Brain microvascular endothelial cell (primary cell): ENCODE data around the gene SCN5A.

Experiments used
- DNase-seq: peaks from one replicate; pipeline ENCODE4 v3.0.0-alpha.2; 2020
- H3K27ac ChIP-seq: fragments of 250-450 bp; sonication (Bioruptor Pico); 2 replicates; pipeline ENCODE4 v1.5.1; 2020; ENCODE audit warnings: mild to moderate bottlenecking, moderate library complexity
- H3K27me3 ChIP-seq: fragments of 250-450 bp; sonication (Bioruptor Pico); replicated peaks from 2 replicates; pipeline ENCODE4 v1.5.1; 2020; ENCODE audit warnings: mild to moderate bottlenecking
- H3K36me3 ChIP-seq: fragments of 250-450 bp; sonication (Bioruptor Pico); replicated peaks from 2 replicates; pipeline ENCODE4 v1.5.1; 2020; ENCODE audit warnings: mild to moderate bottlenecking
- H3K4me3 ChIP-seq: 2 replicates; pipeline ENCODE4 v1.5.1; 2011; ENCODE audit warnings: low read depth, mild to moderate bottlenecking, control low read depth, low read length, moderate library complexity
- in situ Hi-C: cut with HindIII; loops from 2 replicates; pipeline ENCODE4 v1.10.0; 2017; ENCODE audit warnings: low sequenced_read_pairs, low pct_ligation_motif_present
- TF ChIP-seq, protein P1 (sequence below): IDR thresholded peaks from 2 replicates; pipeline ENCODE4 v1.5.1; 2011; ENCODE audit warnings: low read depth, mild to moderate bottlenecking, moderate library complexity, low read length, control low read depth, inconsistent platforms; ENCODE audit errors: missing control alignments

Gene SCN5A

DNA sequence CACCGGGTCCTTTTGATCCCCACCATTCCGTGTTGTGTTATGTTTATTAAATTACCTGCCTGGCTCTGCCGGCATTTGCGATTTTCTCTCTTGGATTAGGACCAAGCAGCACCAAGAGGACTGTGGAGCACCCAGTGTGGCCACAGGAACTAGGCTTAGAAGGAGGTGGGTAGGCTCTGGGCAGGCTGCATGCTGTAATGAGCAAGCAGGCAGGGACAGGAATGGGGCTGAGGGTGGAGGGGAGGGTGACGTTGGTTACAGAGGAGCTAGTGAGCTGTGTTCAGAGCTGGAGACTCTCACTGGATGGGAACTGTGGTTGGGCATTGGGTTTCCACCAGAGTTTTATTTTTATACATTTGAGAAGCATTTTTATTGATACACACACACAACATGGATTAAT lies 7.9 kb upstream of the SCN5A start:
- TF ChIP-seq, protein P1, sequence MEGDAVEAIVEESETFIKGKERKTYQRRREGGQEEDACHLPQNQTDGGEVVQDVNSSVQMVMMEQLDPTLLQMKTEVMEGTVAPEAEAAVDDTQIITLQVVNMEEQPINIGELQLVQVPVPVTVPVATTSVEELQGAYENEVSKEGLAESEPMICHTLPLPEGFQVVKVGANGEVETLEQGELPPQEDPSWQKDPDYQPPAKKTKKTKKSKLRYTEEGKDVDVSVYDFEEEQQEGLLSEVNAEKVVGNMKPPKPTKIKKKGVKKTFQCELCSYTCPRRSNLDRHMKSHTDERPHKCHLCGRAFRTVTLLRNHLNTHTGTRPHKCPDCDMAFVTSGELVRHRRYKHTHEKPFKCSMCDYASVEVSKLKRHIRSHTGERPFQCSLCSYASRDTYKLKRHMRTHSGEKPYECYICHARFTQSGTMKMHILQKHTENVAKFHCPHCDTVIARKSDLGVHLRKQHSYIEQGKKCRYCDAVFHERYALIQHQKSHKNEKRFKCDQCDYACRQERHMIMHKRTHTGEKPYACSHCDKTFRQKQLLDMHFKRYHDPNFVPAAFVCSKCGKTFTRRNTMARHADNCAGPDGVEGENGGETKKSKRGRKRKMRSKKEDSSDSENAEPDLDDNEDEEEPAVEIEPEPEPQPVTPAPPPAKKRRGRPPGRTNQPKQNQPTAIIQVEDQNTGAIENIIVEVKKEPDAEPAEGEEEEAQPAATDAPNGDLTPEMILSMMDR, result no peak
- in situ Hi-C loops, result no loop called here
- no peak overlapping the region for H3K4me3 ChIP-seq

DNA sequence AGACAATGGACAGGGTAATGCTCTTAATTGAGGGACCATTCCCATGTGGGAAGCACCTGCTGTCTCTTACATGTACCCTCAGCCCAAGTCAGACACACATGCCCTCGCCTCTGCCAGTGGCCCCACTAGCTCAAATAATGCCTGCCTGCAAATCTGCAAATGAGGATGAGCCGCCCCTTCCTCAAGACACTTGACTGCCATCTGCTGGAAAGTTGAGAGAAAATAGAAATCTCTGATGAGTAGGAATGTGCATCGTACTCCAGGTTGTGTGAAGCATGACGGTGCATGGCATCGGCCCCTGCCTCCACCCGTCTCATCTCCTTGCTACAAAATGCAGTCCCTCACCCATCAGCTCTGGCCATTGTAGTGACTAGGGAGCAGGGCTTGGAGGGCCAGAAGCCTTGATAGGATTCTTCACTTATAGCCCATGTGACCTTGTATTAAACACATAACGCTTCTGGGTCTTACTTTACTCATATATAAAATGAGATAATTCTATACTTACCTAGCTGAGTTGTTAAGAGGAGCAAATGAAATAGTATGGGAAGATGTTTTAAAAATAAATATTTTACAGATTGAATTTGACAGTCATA lies 6.3 kb upstream of the SCN5A start:
- DNase-seq, result peak; percentile 16
- in situ Hi-C loops, result no loop called here
- Histone ChIP-seq H3K36me3 (no peaks in the 10 kb centered on the region), H3K4me3 (no peak overlapping the region), H3K27ac (no peak overlapping the region), H3K27me3 (peaks cover 21% of the 10 kb centered on the region)
- TF ChIP-seq, protein P1, result peak; percentile 73

More for the DNA sequence above, 7.9 kb upstream of the SCN5A start:
- Histone ChIP-seq H3K27ac (no peak overlapping the region), H3K27me3 (peaks cover 21% of the 10 kb centered on the region), H3K36me3 (no peaks in the 10 kb centered on the region)
- no peak for DNase-seq

DNA sequence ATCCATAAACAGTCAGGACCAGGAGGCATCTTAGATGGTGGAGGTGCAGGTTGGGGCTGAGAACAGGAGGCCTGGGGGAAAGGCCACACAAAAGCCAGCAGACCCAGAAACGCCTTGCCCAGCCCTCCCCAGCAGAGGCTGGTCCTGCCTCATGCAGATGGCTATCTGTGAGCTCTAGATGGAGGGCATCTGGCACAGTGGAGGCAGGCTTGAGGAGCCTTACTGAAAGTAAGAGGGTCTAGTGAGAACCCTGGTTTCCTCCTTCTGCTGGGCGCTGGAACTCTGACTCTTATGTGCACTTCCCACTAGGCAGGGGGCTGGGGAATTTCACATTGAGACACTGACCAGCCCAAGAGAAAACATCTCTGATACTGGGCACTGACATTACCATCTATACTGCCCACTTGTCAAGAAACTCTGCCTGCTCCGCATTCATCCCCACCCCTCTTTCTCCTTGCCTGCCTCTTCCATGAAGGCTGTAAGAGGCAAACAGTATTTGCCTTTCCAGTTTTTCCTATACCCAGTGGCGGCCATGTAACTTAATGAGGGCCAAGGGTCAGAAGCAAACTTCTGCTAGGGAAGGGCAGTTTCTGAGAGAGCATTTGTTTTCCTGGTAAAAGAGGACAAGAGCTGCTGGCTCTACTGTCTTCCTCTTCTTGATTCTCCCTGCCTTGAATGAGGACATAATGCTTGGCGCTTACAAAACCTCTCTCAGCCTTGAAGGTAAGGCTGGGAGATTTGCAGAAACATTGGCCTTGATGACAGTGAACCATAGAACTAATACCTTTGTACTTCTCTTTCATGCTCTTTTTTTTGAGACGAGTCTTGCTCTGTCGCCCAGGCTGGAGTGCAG lies 4.4 kb upstream of the SCN5A start:
- H3K36me3 ChIP-seq, result no peaks in the 10 kb centered on the region

DNA sequence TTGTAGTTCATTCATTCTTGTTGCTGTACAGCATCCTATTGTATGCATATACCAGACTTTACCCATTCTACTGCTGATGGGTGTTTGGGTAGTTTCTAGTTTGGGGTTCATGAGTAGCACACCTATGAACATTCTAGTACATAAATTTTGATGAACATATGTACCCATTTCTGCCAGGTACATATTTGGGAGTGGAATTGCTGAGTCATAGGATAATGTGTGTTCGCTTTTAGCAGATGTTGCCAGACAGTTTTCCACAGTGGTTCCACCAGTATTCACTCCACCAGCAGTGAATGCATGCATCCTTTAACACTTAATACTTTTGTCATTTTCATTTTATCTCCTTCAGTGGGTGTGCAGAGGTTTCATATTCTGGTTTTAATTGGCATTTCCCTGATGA lies 3.4 kb upstream of the SCN5A start:
- no peak for DNase-seq
- Histone ChIP-seq H3K4me3 (no peak overlapping the region), H3K36me3 (no peaks in the 10 kb centered on the region), H3K27ac (no peak overlapping the region), H3K27me3 (peaks cover 17% of the 10 kb centered on the region)
- in situ Hi-C loops, result no loop called here
- TF ChIP-seq, protein P1, result no peak

More for the DNA sequence above, 4.4 kb upstream of the SCN5A start:
- Histone ChIP-seq H3K27me3 (peaks cover 17% of the 10 kb centered on the region), H3K27ac (no peak overlapping the region), H3K4me3 (no peak overlapping the region)
- no peak for DNase-seq
- in situ Hi-C loops, result no loop called here
- TF ChIP-seq, protein P1, result no peak

DNA sequence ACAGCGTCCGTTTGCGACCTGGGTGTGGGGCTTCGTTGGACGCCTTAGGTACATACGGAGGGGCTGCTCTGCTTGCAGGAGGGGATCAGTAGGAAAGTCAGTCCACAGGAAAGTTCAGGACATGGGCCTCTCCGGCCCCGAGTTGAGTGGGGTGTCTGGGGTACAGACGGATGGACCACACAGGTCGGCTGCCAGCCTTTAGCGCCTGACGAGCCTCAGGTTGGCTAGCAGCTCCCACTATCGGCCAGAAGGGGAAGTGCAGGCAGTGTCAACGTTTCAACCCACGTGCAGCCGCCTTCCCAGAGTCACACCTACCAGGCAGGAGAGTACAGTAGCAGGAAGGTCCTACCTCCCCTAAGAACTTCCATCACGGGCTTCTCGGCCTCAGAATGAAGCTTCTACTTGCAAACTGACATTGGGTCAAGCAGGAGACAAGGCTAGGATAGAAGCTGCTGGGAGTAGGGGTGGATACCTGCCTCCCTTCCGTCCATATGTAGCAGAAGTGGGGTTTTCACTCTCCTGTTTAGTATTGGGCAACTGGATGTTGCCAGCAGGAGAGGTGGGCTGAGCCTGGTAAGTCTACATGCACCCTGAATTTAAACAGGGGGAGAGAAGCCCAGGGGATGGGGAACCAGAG lies 1.8 kb upstream of the SCN5A start:
- Histone ChIP-seq H3K36me3 (no peaks in the 10 kb centered on the region), H3K4me3 (no peak overlapping the region), H3K27ac (no peak overlapping the region), H3K27me3 (peaks cover 7% of the 10 kb centered on the region)
- peak; percentile 47 for DNase-seq
- in situ Hi-C loops, result no loop called here
- TF ChIP-seq, protein P1, result peak; percentile 100
